Panc1 (cell line): ENCODE measurements around the gene ZFHX3. TPM values are rescaled to one million over a fixed set of nuclear protein-coding genes. Genes with fewer than 3 reads are reported as not detected.

Experiments
- ATAC-seq: fragments of 200-7000 bp; cut with Tn5 transposase; 2 replicates; pipeline ENCODE4 v1.9.1; 2020; ENCODE audit warnings: mild to moderate bottlenecking, moderate library complexity
- BruUV-seq: library from RNA; stranded (reverse); fragments of 400-500 nt; replicated peaks from 2 replicates; lab custom pipeline; 2021; lab: Mats Ljungman, UMichigan
- CTCF ChIA-PET: fragments of 300-600 bp; sonication (Branson Sonifier 250); formaldehyde crosslinking; loops from one replicate; lab custom pipeline; 2022; ENCODE audit warnings: antibody characterized with exemption; lab: Charles Lee
- POLR2A ChIA-PET: fragments of 300-600 bp; sonication (Branson Sonifier 250); formaldehyde crosslinking; loops from one replicate; lab custom pipeline; 2022; ENCODE audit warnings: antibody characterized with exemption; lab: Charles Lee
- DNase-seq: peaks from one replicate; pipeline ENCODE4 v3.0.0-alpha.2; 2010; ENCODE audit warnings: low read depth, low spot score
- H3K27ac ChIP-seq: 2 replicates; pipeline ENCODE4 v1.5.1; 2011; ENCODE audit warnings: mild to moderate bottlenecking, low read length, inconsistent platforms
- H3K27me3 ChIP-seq: fragments of 200-500 bp; sonication (Bioruptor generic); 2 replicates; pipeline ENCODE4 v1.6.0; 2014; ENCODE audit warnings: low read length, inconsistent platforms; ENCODE audit not compliant: control insufficient read depth, insufficient read depth
- H3K36me3 ChIP-seq: fragments of 200-500 bp; sonication (Bioruptor generic); 2 replicates; pipeline ENCODE4 v1.5.1; 2014; ENCODE audit warnings: inconsistent platforms, mild to moderate bottlenecking, low read length, moderate library complexity; ENCODE audit not compliant: control insufficient read depth, insufficient read depth
- H3K4me1 ChIP-seq: 2 replicates; pipeline ENCODE4 v1.5.1; 2011; ENCODE audit warnings: inconsistent platforms, mild to moderate bottlenecking, low read length, moderate library complexity; ENCODE audit not compliant: control insufficient read depth, insufficient read depth
- H3K4me3 ChIP-seq, 2 experiments: 2 replicates each; pipeline ENCODE4 v1.5.1; 2011 to 2012; ENCODE audit warnings: low read depth in 2 of 2, low read length in 2 of 2, mild to moderate bottlenecking in 2 of 2, inconsistent platforms in 1 of 2, moderate library complexity in 1 of 2
- H3K9me3 ChIP-seq: fragments of 200-500 bp; sonication (Bioruptor generic); 2 replicates; pipeline ENCODE4 v1.5.1; 2014; ENCODE audit warnings: low read depth, mild to moderate bottlenecking, inconsistent platforms, low read length, moderate library complexity; ENCODE audit not compliant: control insufficient read depth, insufficient read depth
- POLR2AphosphoS5 ChIP-seq: IDR thresholded peaks from 2 replicates; pipeline ENCODE4 v1.6.1; 2012; ENCODE audit warnings: mild to moderate bottlenecking, low read depth, low read length, moderate library complexity
- SIN3A ChIP-seq: IDR thresholded peaks from 2 replicates; pipeline ENCODE4 v1.6.1; 2012; ENCODE audit warnings: low read depth, mild to moderate bottlenecking, low read length, moderate library complexity, borderline replicate concordance; ENCODE audit not compliant: insufficient read depth
- TCF7L2 ChIP-seq: IDR thresholded peaks from 2 replicates; pipeline ENCODE4 v1.6.1; 2011; ENCODE audit warnings: mild to moderate bottlenecking, low read depth, low read length, inconsistent platforms
- in situ Hi-C: cut with HindIII; loops from 2 replicates; pipeline ENCODE4 v1.10.0; 2016; ENCODE audit warnings: low sequenced_read_pairs, low pct_unique_long_range_greater_than_20kb
- intact Hi-C: fragments of 100-400 bp; cut with micrococcal nuclease; formaldehyde crosslinking; loops from one replicate; pipeline ENCODE4 v1.10.0; 2022; ENCODE audit not compliant: unreplicated experiment
- total RNA-seq: library from RNA; stranded (reverse); gene quantifications from one replicate; pipeline ENCODE4 v1.2.1, GENCODE V29; 2021; ENCODE audit not compliant: unreplicated experiment
- TF ChIP-seq, protein P1 (sequence below), 2 experiments: IDR thresholded peaks; 2 replicates each; pipeline ENCODE4 v1.6.1; 2011 to 2012; ENCODE audit warnings: low read depth in 2 of 2, control low read depth in 1 of 2, low read length in 1 of 2, mild to moderate bottlenecking in 1 of 2, moderate library complexity in 1 of 2; ENCODE audit not compliant: insufficient read depth in 1 of 2
- TF ChIP-seq, protein P2 (sequence below): fragments of 450-650 bp; IDR thresholded peaks from 2 replicates; pipeline ENCODE4 v1.5.1; 2017; ENCODE audit warnings: mild to moderate bottlenecking

ZFHX3 gene
- total RNA-seq, 1 experiment from 2014 or later, result 7.1 TPM

DNA sequence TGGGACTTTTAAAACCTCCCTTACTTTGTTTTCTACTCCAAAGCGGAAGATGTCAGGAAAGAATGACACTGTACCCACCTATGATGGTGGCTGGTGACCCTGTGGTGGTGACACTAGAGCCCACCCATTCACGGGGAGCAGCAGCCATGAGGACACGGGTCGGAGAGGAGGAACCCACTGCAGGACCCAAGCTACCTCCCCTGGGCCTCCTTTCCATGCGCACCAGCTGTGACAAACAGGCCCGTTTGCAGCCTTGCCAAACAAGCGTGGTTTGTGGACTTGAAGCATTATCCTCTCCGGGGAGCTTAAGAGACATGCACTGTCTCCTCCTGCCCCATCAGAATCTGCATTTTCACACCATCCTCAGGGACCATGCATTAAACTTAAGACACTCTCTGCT lies 85.6 kb downstream of the ZFHX3 start:
- H3K27me3 ChIP-seq, result no peaks in the 10 kb centered on the region
- POLR2A ChIA-PET, result no interaction called here
- TF ChIP-seq, protein P1, sequence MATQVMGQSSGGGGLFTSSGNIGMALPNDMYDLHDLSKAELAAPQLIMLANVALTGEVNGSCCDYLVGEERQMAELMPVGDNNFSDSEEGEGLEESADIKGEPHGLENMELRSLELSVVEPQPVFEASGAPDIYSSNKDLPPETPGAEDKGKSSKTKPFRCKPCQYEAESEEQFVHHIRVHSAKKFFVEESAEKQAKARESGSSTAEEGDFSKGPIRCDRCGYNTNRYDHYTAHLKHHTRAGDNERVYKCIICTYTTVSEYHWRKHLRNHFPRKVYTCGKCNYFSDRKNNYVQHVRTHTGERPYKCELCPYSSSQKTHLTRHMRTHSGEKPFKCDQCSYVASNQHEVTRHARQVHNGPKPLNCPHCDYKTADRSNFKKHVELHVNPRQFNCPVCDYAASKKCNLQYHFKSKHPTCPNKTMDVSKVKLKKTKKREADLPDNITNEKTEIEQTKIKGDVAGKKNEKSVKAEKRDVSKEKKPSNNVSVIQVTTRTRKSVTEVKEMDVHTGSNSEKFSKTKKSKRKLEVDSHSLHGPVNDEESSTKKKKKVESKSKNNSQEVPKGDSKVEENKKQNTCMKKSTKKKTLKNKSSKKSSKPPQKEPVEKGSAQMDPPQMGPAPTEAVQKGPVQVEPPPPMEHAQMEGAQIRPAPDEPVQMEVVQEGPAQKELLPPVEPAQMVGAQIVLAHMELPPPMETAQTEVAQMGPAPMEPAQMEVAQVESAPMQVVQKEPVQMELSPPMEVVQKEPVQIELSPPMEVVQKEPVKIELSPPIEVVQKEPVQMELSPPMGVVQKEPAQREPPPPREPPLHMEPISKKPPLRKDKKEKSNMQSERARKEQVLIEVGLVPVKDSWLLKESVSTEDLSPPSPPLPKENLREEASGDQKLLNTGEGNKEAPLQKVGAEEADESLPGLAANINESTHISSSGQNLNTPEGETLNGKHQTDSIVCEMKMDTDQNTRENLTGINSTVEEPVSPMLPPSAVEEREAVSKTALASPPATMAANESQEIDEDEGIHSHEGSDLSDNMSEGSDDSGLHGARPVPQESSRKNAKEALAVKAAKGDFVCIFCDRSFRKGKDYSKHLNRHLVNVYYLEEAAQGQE (IDR thresholded peaks at IDR 0.05; ENCODE audit: insufficient read depth in 1 of 2, low read depth in 2 of 2, low read length in 1 of 2), result no peak
- TF ChIP-seq, protein P2, sequence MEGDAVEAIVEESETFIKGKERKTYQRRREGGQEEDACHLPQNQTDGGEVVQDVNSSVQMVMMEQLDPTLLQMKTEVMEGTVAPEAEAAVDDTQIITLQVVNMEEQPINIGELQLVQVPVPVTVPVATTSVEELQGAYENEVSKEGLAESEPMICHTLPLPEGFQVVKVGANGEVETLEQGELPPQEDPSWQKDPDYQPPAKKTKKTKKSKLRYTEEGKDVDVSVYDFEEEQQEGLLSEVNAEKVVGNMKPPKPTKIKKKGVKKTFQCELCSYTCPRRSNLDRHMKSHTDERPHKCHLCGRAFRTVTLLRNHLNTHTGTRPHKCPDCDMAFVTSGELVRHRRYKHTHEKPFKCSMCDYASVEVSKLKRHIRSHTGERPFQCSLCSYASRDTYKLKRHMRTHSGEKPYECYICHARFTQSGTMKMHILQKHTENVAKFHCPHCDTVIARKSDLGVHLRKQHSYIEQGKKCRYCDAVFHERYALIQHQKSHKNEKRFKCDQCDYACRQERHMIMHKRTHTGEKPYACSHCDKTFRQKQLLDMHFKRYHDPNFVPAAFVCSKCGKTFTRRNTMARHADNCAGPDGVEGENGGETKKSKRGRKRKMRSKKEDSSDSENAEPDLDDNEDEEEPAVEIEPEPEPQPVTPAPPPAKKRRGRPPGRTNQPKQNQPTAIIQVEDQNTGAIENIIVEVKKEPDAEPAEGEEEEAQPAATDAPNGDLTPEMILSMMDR, result no peak
- no peak for TF ChIP-seq TCF7L2
- no peak for TF ChIP-seq POLR2AphosphoS5
- no peak for TF ChIP-seq SIN3A
- H3K9me3 ChIP-seq, result no peaks in the 10 kb centered on the region
- DNase-seq, result no peak
- no peak overlapping the region for H3K27ac ChIP-seq
- CTCF ChIA-PET, result no interaction called here
- no peaks in the 10 kb centered on the region for H3K36me3 ChIP-seq
- BruUV-seq, result no TSS peak
- no peak overlapping the region for H3K4me3 ChIP-seq
- no peaks in the 10 kb centered on the region for H3K4me1 ChIP-seq
- in situ Hi-C loops (no loop called here), intact Hi-C loops (no loop called here)
- ATAC-seq, result no peak

DNA sequence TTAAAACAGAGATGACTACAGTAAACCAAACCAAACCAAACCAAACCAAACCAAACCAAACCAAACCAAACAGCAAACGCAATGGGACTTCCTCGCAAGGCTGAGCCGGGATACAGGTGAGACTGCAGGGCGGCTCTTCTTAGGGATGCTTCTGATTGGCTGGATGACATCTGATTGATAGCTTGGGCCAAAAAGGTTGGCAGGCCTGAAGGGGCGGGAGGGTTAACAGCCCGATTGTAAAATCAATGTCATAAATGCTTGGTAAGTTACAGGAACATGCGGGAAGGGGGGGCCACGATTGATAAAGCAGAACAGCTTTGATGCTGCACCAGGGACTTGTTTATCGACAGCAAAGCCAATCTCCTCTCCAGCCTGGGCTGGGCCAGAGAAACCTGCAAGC lies 86.1 kb downstream of the ZFHX3 start:
- TF ChIP-seq, protein P1 (IDR thresholded peaks at IDR 0.05; ENCODE audit: insufficient read depth in 1 of 2, low read depth in 2 of 2, low read length in 1 of 2), result no peak
- TF ChIP-seq, protein P2, result no peak
- TF ChIP-seq POLR2AphosphoS5 (no peak), TCF7L2 (no peak), SIN3A (no peak)
- no peaks in the 10 kb centered on the region for H3K27me3 ChIP-seq
- in situ Hi-C loops (no loop called here), intact Hi-C loops (no loop called here)
- no peaks in the 10 kb centered on the region for H3K9me3 ChIP-seq
- no peak overlapping the region for H3K4me3 ChIP-seq
- H3K36me3 ChIP-seq, result no peaks in the 10 kb centered on the region
- ChIA-PET POLR2A (no interaction called here), CTCF (interaction anchor here (0.7 kb wide), 1 partner anchor 39 kb away, joined by 3 read pairs; no protein-coding TSS in a partner anchor)
- H3K27ac ChIP-seq, result no peak overlapping the region
- no peak for DNase-seq
- H3K4me1 ChIP-seq, result no peaks in the 10 kb centered on the region
- no peak for ATAC-seq
- no TSS peak for BruUV-seq
